Panc1 (cell line): ENCODE data around the gene MITF. TPM values are rescaled to one million over a fixed set of nuclear protein-coding genes. Genes with fewer than 3 reads are reported as not detected.
A peak's percentile ranks its signal among the peaks of the same experiment; 100 is the strongest.

ENCODE experiments used
- ATAC-seq: fragments of 200-7000 bp; cut with Tn5 transposase; 2 replicates; pipeline ENCODE4 v1.9.1; 2020; ENCODE audit warnings: mild to moderate bottlenecking, moderate library complexity
- BruUV-seq: library from RNA; stranded (reverse); fragments of 400-500 nt; replicated peaks from 2 replicates; lab custom pipeline; 2021; lab: Mats Ljungman, UMichigan
- CTCF ChIA-PET: fragments of 300-600 bp; sonication (Branson Sonifier 250); formaldehyde crosslinking; loops from one replicate; lab custom pipeline; 2022; ENCODE audit warnings: antibody characterized with exemption; lab: Charles Lee
- POLR2A ChIA-PET: fragments of 300-600 bp; sonication (Branson Sonifier 250); formaldehyde crosslinking; loops from one replicate; lab custom pipeline; 2022; ENCODE audit warnings: antibody characterized with exemption; lab: Charles Lee
- DNase-seq: peaks from one replicate; pipeline ENCODE4 v3.0.0-alpha.2; 2010; ENCODE audit warnings: low read depth, low spot score
- H3K27ac ChIP-seq: 2 replicates; pipeline ENCODE4 v1.5.1; 2011; ENCODE audit warnings: mild to moderate bottlenecking, low read length, inconsistent platforms
- H3K27me3 ChIP-seq: fragments of 200-500 bp; sonication (Bioruptor generic); 2 replicates; pipeline ENCODE4 v1.6.0; 2014; ENCODE audit warnings: low read length, inconsistent platforms; ENCODE audit not compliant: control insufficient read depth, insufficient read depth
- H3K36me3 ChIP-seq: fragments of 200-500 bp; sonication (Bioruptor generic); 2 replicates; pipeline ENCODE4 v1.5.1; 2014; ENCODE audit warnings: inconsistent platforms, mild to moderate bottlenecking, low read length, moderate library complexity; ENCODE audit not compliant: control insufficient read depth, insufficient read depth
- H3K4me1 ChIP-seq: 2 replicates; pipeline ENCODE4 v1.5.1; 2011; ENCODE audit warnings: inconsistent platforms, mild to moderate bottlenecking, low read length, moderate library complexity; ENCODE audit not compliant: control insufficient read depth, insufficient read depth
- H3K4me3 ChIP-seq, 2 experiments: 2 replicates each; pipeline ENCODE4 v1.5.1; 2011 to 2012; ENCODE audit warnings: low read depth in 2 of 2, low read length in 2 of 2, mild to moderate bottlenecking in 2 of 2, inconsistent platforms in 1 of 2, moderate library complexity in 1 of 2
- H3K9me3 ChIP-seq: fragments of 200-500 bp; sonication (Bioruptor generic); 2 replicates; pipeline ENCODE4 v1.5.1; 2014; ENCODE audit warnings: low read depth, mild to moderate bottlenecking, inconsistent platforms, low read length, moderate library complexity; ENCODE audit not compliant: control insufficient read depth, insufficient read depth
- POLR2AphosphoS5 ChIP-seq: IDR thresholded peaks from 2 replicates; pipeline ENCODE4 v1.6.1; 2012; ENCODE audit warnings: mild to moderate bottlenecking, low read depth, low read length, moderate library complexity
- SIN3A ChIP-seq: IDR thresholded peaks from 2 replicates; pipeline ENCODE4 v1.6.1; 2012; ENCODE audit warnings: low read depth, mild to moderate bottlenecking, low read length, moderate library complexity, borderline replicate concordance; ENCODE audit not compliant: insufficient read depth
- TCF7L2 ChIP-seq: IDR thresholded peaks from 2 replicates; pipeline ENCODE4 v1.6.1; 2011; ENCODE audit warnings: mild to moderate bottlenecking, low read depth, low read length, inconsistent platforms
- in situ Hi-C: cut with HindIII; loops from 2 replicates; pipeline ENCODE4 v1.10.0; 2016; ENCODE audit warnings: low sequenced_read_pairs, low pct_unique_long_range_greater_than_20kb
- intact Hi-C: fragments of 100-400 bp; cut with micrococcal nuclease; formaldehyde crosslinking; loops from one replicate; pipeline ENCODE4 v1.10.0; 2022; ENCODE audit not compliant: unreplicated experiment
- total RNA-seq: library from RNA; stranded (reverse); gene quantifications from one replicate; pipeline ENCODE4 v1.2.1, GENCODE V29; 2021; ENCODE audit not compliant: unreplicated experiment
- TF ChIP-seq, protein P1 (sequence below), 2 experiments: IDR thresholded peaks; 2 replicates each; pipeline ENCODE4 v1.6.1; 2011 to 2012; ENCODE audit warnings: low read depth in 2 of 2, control low read depth in 1 of 2, low read length in 1 of 2, mild to moderate bottlenecking in 1 of 2, moderate library complexity in 1 of 2; ENCODE audit not compliant: insufficient read depth in 1 of 2
- TF ChIP-seq, protein P2 (sequence below): fragments of 450-650 bp; IDR thresholded peaks from 2 replicates; pipeline ENCODE4 v1.5.1; 2017; ENCODE audit warnings: mild to moderate bottlenecking

The MITF gene
- total RNA-seq, 1 experiment from 2014 or later = 10.8 TPM

DNA sequence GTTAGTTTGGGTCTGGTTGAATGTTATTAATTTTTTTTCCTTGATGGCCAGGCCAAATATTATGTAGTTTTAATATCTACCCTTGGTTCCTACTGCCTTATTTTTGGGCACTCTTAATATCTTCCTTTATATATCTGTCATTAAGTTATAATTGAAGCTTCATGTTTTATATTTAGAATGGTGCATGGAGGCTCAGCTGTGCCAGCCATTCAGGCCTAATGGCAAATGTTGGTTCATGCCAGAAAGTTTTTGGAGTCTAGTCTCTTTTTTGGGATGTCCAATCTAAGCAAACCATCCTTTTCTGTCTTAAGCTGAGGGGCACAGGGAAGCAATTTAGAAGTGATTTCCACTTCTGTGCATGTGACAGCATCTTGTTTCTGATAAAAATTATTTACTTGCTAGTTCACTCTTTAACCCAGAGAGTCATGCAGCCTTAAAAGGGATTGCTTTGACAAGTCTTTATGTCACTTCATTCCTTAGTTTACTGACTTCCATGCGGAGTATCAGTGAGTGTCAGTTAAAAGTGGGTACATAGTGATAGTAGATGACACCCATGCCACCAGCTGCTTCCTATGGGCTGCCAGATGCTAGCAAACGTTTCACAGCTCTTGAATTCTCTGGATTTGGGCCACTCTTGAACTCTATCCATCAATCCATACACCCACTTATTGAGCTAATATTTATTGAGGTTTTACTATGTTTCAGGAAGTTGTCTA is 33.0 kb downstream of the MITF start:
- no peak for DNase-seq
- Histone ChIP-seq H3K36me3 (no peaks in the 10 kb centered on the region), H3K27me3 (no peaks in the 10 kb centered on the region), H3K4me1 (peaks cover 18% of the 10 kb centered on the region), H3K27ac (peak overlapping the region; percentile 48; the same call in 1 of the 2 replicates), H3K4me3 (no peak overlapping the region), H3K9me3 (no peaks in the 10 kb centered on the region)
- no peak for ATAC-seq
- CTCF ChIA-PET = no interaction called here
- BruUV-seq = no TSS peak
- no peak for TF ChIP-seq TCF7L2
- TF ChIP-seq, protein P1, sequence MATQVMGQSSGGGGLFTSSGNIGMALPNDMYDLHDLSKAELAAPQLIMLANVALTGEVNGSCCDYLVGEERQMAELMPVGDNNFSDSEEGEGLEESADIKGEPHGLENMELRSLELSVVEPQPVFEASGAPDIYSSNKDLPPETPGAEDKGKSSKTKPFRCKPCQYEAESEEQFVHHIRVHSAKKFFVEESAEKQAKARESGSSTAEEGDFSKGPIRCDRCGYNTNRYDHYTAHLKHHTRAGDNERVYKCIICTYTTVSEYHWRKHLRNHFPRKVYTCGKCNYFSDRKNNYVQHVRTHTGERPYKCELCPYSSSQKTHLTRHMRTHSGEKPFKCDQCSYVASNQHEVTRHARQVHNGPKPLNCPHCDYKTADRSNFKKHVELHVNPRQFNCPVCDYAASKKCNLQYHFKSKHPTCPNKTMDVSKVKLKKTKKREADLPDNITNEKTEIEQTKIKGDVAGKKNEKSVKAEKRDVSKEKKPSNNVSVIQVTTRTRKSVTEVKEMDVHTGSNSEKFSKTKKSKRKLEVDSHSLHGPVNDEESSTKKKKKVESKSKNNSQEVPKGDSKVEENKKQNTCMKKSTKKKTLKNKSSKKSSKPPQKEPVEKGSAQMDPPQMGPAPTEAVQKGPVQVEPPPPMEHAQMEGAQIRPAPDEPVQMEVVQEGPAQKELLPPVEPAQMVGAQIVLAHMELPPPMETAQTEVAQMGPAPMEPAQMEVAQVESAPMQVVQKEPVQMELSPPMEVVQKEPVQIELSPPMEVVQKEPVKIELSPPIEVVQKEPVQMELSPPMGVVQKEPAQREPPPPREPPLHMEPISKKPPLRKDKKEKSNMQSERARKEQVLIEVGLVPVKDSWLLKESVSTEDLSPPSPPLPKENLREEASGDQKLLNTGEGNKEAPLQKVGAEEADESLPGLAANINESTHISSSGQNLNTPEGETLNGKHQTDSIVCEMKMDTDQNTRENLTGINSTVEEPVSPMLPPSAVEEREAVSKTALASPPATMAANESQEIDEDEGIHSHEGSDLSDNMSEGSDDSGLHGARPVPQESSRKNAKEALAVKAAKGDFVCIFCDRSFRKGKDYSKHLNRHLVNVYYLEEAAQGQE (IDR thresholded peaks at IDR 0.05; ENCODE audit: insufficient read depth in 1 of 2, low read depth in 2 of 2, low read length in 1 of 2) = no peak
- TF ChIP-seq, protein P2, sequence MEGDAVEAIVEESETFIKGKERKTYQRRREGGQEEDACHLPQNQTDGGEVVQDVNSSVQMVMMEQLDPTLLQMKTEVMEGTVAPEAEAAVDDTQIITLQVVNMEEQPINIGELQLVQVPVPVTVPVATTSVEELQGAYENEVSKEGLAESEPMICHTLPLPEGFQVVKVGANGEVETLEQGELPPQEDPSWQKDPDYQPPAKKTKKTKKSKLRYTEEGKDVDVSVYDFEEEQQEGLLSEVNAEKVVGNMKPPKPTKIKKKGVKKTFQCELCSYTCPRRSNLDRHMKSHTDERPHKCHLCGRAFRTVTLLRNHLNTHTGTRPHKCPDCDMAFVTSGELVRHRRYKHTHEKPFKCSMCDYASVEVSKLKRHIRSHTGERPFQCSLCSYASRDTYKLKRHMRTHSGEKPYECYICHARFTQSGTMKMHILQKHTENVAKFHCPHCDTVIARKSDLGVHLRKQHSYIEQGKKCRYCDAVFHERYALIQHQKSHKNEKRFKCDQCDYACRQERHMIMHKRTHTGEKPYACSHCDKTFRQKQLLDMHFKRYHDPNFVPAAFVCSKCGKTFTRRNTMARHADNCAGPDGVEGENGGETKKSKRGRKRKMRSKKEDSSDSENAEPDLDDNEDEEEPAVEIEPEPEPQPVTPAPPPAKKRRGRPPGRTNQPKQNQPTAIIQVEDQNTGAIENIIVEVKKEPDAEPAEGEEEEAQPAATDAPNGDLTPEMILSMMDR = no peak
- no peak for TF ChIP-seq POLR2AphosphoS5
- no peak for TF ChIP-seq SIN3A
- intact Hi-C loops (no loop called here), in situ Hi-C loops (no loop called here)
- POLR2A ChIA-PET = no interaction called here

DNA sequence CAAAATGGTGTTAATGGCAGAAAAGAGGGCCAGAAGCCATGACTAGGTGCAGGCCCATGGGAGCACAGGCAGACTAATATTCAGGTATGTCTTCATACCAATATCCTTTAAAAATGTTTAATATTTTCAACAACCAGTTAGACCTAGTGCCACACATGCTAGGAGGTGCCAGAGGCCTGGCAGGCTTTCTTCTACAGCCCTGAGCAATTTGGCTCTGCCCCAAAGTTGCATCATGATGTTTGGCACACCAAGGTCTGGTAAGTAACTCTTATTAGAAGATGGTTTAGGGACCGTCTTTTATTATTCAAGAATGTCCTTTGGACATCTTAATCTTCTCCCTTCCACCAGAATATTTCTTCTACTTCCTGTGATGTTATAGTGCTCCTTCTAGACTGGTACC is 34.8 kb downstream of the MITF start:
- intact Hi-C loops (no loop called here), in situ Hi-C loops (no loop called here)
- Histone ChIP-seq H3K27ac (no peak overlapping the region), H3K4me3 (no peak overlapping the region), H3K9me3 (no peaks in the 10 kb centered on the region), H3K27me3 (no peaks in the 10 kb centered on the region), H3K4me1 (peaks cover 11% of the 10 kb centered on the region), H3K36me3 (no peaks in the 10 kb centered on the region)
- no TSS peak for BruUV-seq
- ChIA-PET POLR2A (no interaction called here), CTCF (no interaction called here)
- TF ChIP-seq, protein P2 = no peak
- no peak for TF ChIP-seq TCF7L2
- no peak for TF ChIP-seq SIN3A
- no peak for TF ChIP-seq POLR2AphosphoS5
- TF ChIP-seq, protein P1 (IDR thresholded peaks at IDR 0.05; ENCODE audit: insufficient read depth in 1 of 2, low read depth in 2 of 2, low read length in 1 of 2) = no peak
- ATAC-seq (no peak), DNase-seq (no peak)
